SHP77 (cell line): ENCODE data around the gene TTPAL.

Experiments used
- DNase-seq, 2 experiments: peaks; one replicate each; lab custom pipeline; 2025; lab: John Stamatoyannopoulos, UW

Gene TTPAL

GRCh38 chr20:44475694-44476560 lies at the start of gene TTPAL:
TTPAL (plus strand) TSS chr20:44475874; CDS start chr20:44480000, 4,126 bp downstream.
- DNase-seq: peak; percentile 75 to 87

GRCh38 chr20:44425923-44426322 lies 49.8 kb upstream of the TTPAL start:
- no peak for DNase-seq

GRCh38 chr20:44426879-44427790 lies 48.5 kb upstream of the TTPAL start:
- no peak for DNase-seq

GRCh38 chr20:44427804-44428173 lies 47.9 kb upstream of the TTPAL start:
- DNase-seq: no peak

GRCh38 chr20:44428174-44429016 lies 47.3 kb upstream of the TTPAL start:
- DNase-seq: no peak

- no peak for DNase-seq
Observed at GRCh38 chr20:44429017-44429339, 46.7 kb upstream of the TTPAL start.

GRCh38 chr20:44429419-44430269 lies 46.0 kb upstream of the TTPAL start:
- no peak for DNase-seq

GRCh38 chr20:44430270-44431065 lies 45.2 kb upstream of the TTPAL start:
- DNase-seq: no peak

- no peak for DNase-seq
Observed at GRCh38 chr20:44431118-44431501, 44.6 kb upstream of the TTPAL start.

GRCh38 chr20:44431502-44432234 lies 44.0 kb upstream of the TTPAL start:
- DNase-seq: no peak

GRCh38 chr20:44432618-44433577 lies 42.8 kb upstream of the TTPAL start:
- no peak for DNase-seq

GRCh38 chr20:44433751-44434538 lies 41.7 kb upstream of the TTPAL start:
- DNase-seq: no peak

- no peak for DNase-seq
Observed at GRCh38 chr20:44435630-44436335, 39.9 kb upstream of the TTPAL start.

GRCh38 chr20:44436393-44436792 lies 39.3 kb upstream of the TTPAL start:
- no peak for DNase-seq

GRCh38 chr20:44437497-44437896 lies 38.2 kb upstream of the TTPAL start:
- DNase-seq: no peak

GRCh38 chr20:44438782-44439181 lies 36.9 kb upstream of the TTPAL start:
- no peak for DNase-seq

- no peak for DNase-seq
Observed at GRCh38 chr20:44439318-44439717, 36.4 kb upstream of the TTPAL start.
